Retinal pigment epithelial cell (primary cell): ENCODE measurements around the gene HEXD.

Experiments
- DNase-seq: peaks from one replicate; pipeline ENCODE4 v3.0.0-alpha.2; 2010; ENCODE audit warnings: low read depth
- H3K4me3 ChIP-seq: 2 replicates; pipeline ENCODE4 v1.5.1; 2011; ENCODE audit warnings: mild to moderate bottlenecking, low read length, control low read depth, moderate library complexity
- CTCF ChIP-seq: conservative IDR thresholded peaks from 2 replicates; pipeline ENCODE4 v1.5.1; 2011; ENCODE audit warnings: low read depth, low read length, control low read depth, inconsistent platforms

The HEXD gene

GRCh38 chr17:82483204-82483660 lies 65.1 kb downstream of the HEXD start:
- H3K4me3 ChIP-seq, result no peak overlapping the region
- TF ChIP-seq CTCF, result no peak
- DNase-seq, result no peak

GRCh38 chr17:82483836-82484235 lies 65.7 kb downstream of the HEXD start:
- H3K4me3 ChIP-seq, result no peak overlapping the region
- no peak for TF ChIP-seq CTCF
- no peak for DNase-seq

DNA sequence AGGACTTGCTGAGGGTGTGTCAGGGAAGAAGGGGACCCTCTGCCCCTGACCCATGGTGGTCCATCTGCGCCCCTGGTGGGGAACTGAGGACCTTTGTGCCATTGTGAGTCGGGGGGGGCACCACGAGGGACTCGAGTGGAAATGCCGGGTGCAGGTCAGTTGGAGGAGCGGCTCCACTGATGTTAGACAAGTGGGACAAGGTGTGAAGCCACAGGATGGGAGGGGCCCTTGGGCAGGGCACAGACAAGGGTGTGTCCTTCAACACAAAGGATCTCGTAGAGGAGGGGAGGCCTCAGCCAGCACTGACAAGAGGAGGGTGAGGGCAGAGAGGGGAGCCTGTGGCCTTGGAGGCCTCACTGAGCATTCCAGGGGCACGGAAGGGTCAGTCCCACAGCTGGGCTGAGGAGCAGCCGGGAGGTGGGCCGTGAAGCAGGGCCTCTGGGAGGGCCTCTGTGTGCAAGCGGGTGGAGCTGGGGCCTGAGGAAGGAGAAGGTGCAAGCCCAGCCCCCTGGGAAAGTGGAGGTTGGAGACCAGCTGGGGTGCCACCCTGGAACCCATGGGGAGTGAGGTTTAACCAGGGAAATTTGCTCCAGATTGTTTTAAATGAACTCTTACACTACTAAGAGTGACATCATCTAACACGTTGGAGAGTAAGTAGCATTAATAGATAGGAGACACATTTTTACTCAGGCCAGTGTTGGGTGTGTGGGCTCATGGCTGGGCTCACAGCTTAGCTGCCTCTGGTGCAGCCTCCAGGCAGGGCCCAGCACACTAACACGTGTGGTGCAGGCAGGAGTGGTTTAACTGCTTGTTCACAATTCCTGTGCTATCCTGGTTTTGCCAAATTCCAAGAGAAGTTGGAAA lies 68.3 kb downstream of the HEXD start:
- no peak overlapping the region for H3K4me3 ChIP-seq
- no peak for DNase-seq

DNA sequence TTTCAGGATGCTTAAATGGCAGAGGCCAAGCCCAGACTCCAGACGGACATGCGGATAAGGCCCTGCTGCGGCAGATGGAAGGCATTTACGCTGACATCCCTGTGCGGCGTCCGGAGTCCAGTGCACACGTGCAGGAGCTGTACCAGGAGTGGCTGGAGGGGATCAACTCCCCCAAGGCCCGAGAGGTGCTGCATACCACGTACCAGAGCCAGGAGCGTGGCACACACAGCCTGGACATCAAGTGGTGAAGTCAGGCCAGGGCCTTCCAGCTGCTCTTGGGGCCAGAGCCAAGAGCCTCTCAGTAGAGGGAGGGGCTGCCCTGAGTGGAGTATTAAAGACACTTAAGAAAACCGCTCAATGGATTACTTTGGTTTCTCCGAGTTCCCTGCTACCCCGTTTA lies 69.8 kb downstream of the HEXD start:
- no peak for TF ChIP-seq CTCF
- H3K4me3 ChIP-seq, result no peak overlapping the region
- DNase-seq, result no peak

More for the DNA sequence above, 68.3 kb downstream of the HEXD start:
- TF ChIP-seq CTCF, result no peak

GRCh38 chr17:82489117-82489516 lies 71.0 kb downstream of the HEXD start:
- H3K4me3 ChIP-seq, result no peak overlapping the region
- TF ChIP-seq CTCF, result no peak
- DNase-seq, result no peak

GRCh38 chr17:82489851-82490511 lies 71.8 kb downstream of the HEXD start:
- no peak overlapping the region for H3K4me3 ChIP-seq
- DNase-seq, result no peak
- TF ChIP-seq CTCF, result no peak
